GM19455 (cell line): ENCODE data around the gene CROT.

ENCODE experiments used
- ATAC-seq: cut with Tn5 transposase; IDR thresholded peaks from one replicate; pipeline ENCODE4 v1.9.1; 2021; ENCODE audit not compliant: unreplicated experiment

CROT gene

DNA sequence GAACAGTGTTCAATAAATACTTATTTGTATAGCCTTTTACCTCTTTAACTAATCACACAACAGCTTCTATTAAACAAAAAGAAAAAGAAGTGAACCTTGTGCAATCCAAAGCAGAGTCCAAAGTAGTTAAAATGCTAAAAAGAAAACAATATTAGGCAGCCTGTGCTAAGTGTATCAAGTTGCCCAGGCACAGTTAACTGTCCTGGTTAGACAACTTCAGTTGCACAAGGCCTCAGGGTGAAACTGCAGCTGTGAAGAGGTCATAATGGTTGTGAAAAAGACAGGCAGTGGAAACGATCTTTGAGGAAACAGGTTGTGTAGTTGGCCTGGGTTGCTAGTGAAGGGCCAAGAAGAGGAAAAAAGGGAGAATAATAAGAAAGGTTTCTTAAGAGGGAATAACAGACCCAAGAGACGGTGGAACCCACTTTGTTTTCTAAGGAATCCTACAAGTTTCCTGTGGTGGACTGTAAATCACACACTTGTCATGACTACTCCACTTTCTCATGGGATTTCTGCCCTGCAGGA, 6.0 kb upstream of the CROT start:
- no peak for ATAC-seq

GRCh38 chr7:87341441-87341840, 4.0 kb upstream of the CROT start:
- ATAC-seq: no peak

- no peak for ATAC-seq
These were observed 3.2 kb upstream of the CROT start for GRCh38 chr7:87342231-87342630.

DNA sequence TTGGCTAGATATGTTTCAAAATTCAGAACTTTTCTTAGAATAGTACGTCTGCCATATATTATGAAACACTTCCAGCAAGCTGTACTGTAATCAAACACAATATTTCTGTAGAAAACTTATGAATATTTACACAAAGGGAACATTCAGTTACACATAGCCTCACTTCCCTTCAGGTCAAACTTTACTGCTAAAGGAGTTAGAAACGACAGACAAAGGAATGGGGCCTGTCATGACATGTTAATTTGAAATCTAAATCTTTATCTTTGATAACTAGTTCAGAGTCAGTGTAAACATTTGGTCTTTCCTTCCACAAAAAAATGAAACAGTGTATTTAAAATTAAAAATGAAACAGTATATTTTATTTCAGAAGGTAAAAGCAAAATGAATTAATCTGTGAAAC, 1.0 kb upstream of the CROT start:
- ATAC-seq: no peak

- ATAC-seq: peak; percentile 1
These were observed 503 bp downstream of the CROT start for GRCh38 chr7:87345962-87346371.

DNA sequence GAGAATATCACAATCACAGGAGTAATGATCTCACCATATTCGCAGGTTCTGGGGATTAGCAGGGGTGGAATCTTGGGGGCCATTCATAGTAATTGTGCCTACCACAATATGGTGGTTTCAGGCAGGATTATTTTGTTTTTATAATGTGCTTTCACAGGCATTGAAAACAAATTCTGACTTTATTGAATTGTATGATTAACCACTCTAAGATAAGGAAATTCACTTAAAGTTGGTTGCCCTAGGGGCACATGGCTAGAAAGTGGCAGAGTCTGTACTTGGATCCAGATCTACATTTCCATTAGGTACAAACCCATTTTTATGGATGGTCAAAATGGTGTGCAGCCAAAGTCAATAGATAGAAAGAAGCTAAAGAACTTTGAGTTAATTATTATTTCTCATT, 1.7 kb downstream of the CROT start:
- no peak for ATAC-seq

DNA sequence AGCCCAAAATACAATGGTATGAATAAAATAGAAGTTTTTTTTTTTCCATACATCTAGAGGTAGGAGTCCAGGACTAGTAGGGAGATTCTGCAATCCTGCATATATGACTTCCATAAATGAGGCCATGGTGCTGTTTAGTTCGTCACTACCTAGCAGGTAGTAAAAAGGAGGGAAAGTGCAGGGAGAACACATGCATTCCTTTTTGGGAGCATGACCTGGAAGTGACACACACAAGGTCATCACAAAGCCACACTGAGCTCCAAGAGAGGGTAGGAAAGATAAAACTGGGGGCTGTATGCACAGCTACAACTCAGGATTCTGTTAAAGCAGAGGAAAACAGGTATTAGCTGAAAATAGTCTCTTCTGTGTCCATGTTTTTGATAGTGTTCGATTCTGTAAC, 2.2 kb downstream of the CROT start:
- ATAC-seq: no peak

GRCh38 chr7:87354749-87355148, 9.3 kb downstream of the CROT start:
- no peak for ATAC-seq

DNA sequence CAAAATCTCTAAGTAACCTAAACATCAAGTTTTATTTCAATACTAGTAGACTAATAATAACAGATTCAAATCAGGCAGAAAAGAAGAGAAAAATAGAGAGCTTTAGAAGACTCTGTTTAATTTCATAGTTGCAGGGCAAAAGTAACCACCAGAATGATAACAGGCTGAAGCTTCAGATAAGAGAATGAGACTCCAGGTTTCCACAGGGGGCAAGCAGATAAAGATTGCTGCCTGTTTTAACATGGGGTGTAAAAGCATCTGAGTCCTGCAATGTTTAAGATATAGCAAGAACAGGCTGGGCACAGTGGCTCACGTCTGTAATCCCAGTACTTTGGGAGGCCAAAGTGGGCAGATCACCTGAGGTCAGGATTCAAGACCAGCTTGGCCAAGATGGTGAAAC, 11.0 kb downstream of the CROT start:
- no peak for ATAC-seq

DNA sequence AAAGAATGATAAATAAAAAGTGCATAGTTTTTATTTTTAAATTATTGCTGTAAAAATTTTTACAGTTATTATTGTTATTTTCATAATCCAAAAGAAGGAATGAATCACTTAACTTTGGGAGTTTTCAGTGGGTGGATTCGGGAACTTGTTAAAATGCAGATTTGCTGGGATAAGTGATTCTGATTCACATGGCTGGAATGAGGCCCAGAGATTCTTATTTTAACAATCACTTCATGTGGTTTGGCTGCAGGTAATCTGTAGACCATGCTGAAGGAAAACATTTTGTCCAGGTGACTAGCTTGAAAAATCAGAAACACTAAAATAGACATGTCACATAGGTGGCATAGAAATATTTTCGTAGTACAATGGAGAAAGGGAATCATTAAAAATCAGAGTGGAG, 13.9 kb downstream of the CROT start:
- ATAC-seq: no peak

DNA sequence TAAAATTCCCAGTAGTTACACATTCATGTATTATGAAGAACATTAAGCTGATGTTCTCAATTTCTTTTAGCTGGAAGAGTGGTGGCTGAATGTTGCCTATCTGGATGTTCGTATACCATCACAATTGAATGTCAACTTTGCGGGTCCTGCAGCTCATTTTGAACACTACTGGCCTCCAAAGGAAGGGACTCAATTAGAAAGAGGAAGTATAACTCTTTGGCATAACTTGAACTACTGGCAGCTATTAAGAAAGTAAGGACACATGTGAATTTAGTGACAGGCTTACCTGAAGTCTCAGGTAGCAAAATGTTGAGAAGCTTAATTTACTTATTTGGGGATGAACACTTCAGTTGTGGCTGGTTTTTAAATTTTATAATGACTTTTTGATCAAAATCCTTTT, 15.9 kb downstream of the CROT start:
- ATAC-seq: no peak

DNA sequence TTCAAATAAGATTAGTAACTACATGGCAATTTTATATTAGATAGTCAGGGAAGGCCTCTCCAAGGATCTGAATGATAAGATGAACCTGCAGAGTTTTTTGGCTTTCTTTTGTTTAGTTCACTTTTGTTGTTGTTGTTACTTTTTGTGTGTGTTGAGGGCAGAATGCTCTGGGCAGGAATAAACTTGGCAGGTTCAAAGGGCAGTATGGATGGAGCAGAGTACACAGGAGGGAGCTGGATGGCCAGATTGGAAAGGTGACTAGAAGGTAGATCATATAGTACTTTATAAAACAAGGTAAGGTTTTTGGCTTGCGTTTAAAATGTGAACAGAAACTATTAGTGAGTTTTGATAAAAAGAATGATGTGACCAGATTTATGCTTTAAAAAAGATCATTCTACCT, 17.9 kb downstream of the CROT start:
- no peak for ATAC-seq

GRCh38 chr7:87364246-87364645, 18.8 kb downstream of the CROT start:
- ATAC-seq: no peak

- no peak for ATAC-seq
These were observed 23.8 kb downstream of the CROT start for GRCh38 chr7:87369216-87369615.

GRCh38 chr7:87370660-87371180, 25.3 kb downstream of the CROT start:
- no peak for ATAC-seq

- ATAC-seq: no peak
These were observed 30.4 kb downstream of the CROT start for GRCh38 chr7:87375662-87376435.

- no peak for ATAC-seq
These were observed 35.4 kb downstream of the CROT start for GRCh38 chr7:87380905-87381304.

DNA sequence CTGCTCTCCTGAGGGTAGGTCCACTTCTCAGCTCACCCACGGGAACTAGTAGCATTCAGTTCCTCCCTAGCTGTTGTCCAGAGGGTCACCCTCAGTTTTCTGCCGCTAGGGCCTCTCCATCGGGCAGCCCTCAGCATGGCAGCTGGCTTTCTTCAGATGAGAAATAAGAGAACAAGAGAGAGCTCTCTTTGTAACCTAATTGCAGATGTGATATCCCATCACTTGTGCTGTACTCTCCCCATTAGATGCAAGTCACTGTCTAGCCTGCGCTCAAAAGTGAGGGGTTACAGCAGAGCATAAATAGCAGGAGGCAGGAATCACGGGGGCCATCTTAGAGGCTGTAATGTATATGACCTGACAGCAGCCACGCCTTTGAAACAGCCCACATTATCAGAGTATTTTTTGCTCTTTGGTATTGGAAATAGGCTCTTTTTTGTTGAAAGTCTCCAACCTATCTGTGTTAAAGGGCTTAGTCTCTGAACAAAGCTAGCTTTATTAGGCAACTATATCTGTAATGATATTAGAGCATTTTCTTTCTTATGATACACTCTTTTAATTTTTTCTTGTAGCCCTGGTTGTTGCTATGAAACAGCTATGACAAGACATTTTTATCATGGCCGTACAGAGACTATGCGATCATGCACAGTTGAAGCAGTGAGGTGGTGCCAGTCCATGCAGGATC, 45.7 kb downstream of the CROT start:
- ATAC-seq: no peak

- no peak for ATAC-seq
These were observed 50.1 kb downstream of the CROT start for GRCh38 chr7:87395442-87396020.

GRCh38 chr7:87398446-87398845, 53.0 kb downstream of the CROT start:
- ATAC-seq: no peak

GRCh38 chr7:87404674-87405073, 59.2 kb downstream of the CROT start:
- no peak for ATAC-seq

GRCh38 chr7:87411186-87411585, 65.7 kb downstream of the CROT start:
- no peak for ATAC-seq
